ENCODE data around the gene CETP.

GRCh38 chr16:57020651-57021050 is 58.9 kb downstream of the CETP start:
- TF ChIP-seq ELF4 (IDR thresholded peaks at IDR 0.05) (no peak), HDGF (IDR thresholded peaks at IDR 0.05; ENCODE audit: borderline replicate concordance) (no peak), CTBP1 (IDR thresholded peaks at IDR 0.05; ENCODE audit: borderline replicate concordance) (no peak), TARDBP (IDR thresholded peaks at IDR 0.05) (no peak), FOXM1 (IDR thresholded peaks at IDR 0.05; ENCODE audit: borderline replicate concordance) (no peak), L3MBTL2 (conservative IDR thresholded peaks at IDR 0.05) (no peak), SP1 (IDR thresholded peaks at IDR 0.05) (no peak)

Measured in HEK293T (cell line).